Thyroid gland (tissue), 4 donors: ENCODE results near the gene PLXNA1.

Source experiments
- CTCF ChIP-seq, 6 experiments: fragments of 200-600 bp in 3 of 6; fragments of 450-650 bp in 3 of 6; sonication (generic) in 3 of 6; IDR thresholded peaks; one replicate each; pipeline ENCODE4 v1.5.1; 2016 to 2019; ENCODE audit warnings: antibody characterized with exemption in 6 of 6, mild to moderate bottlenecking in 2 of 6, inconsistent platforms in 1 of 6, moderate library complexity in 1 of 6
- POLR2A ChIP-seq, 2 donors: fragments of 450-650 bp; IDR thresholded peaks; one replicate each; pipeline ENCODE4 v1.6.1; 2017; ENCODE audit warnings: antibody characterized with exemption in 2 of 2, mild to moderate bottlenecking in 2 of 2, moderate library complexity in 1 of 2

- TF ChIP-seq CTCF (IDR thresholded peaks at IDR 0.05), result no peak
- no peak for TF ChIP-seq POLR2A (IDR thresholded peaks at IDR 0.05)
Measured at GRCh38 chr3:127026036-127026435, 43.1 kb downstream of the PLXNA1 start.
